Endothelial cell of umbilical vein (primary cell): ENCODE results near the gene NDRG2. TPM values are rescaled to one million over a fixed set of nuclear protein-coding genes. Genes with fewer than 3 reads are reported as not detected.

Experiments
- BruUV-seq: library from RNA; stranded (reverse); fragments of 400-500 nt; replicated peaks from 2 replicates; lab custom pipeline; 2021; lab: Mats Ljungman, UMichigan
- CTCF ChIA-PET: fragments of 300-600, 350-600 bp; sonication (Branson Sonifier 250); formaldehyde crosslinking; loops from one replicate; lab custom pipeline; 2021; ENCODE audit warnings: antibody characterized with exemption, inconsistent platforms; lab: Charles Lee
- POLR2A ChIA-PET: fragments of 300-600, 350-600 bp; sonication (Branson Sonifier 250); formaldehyde crosslinking; loops from one replicate; lab custom pipeline; 2021; ENCODE audit warnings: antibody characterized with exemption, inconsistent platforms; lab: Charles Lee
- DNase-seq: peaks from one replicate; pipeline ENCODE4 v3.0.0-alpha.2; 2011; ENCODE audit warnings: low read depth, low spot score
- FAIRE-seq: peaks from 2 replicates; lab custom pipeline; 2011; peaks lifted over from hg19 to GRCh38; lab: Jason Lieb, UNC
- H2AFZ ChIP-seq: 2 replicates; pipeline ENCODE4 v1.6.0; 2012; ENCODE audit warnings: low read depth, low read length, control low read depth, inconsistent platforms
- H3K27ac ChIP-seq: 2 replicates; pipeline ENCODE4 v1.5.1; 2011; ENCODE audit warnings: low read depth, mild to moderate bottlenecking, control low read depth, low read length, moderate library complexity; ENCODE audit not compliant: insufficient read depth
- H3K27me3 ChIP-seq, 2 experiments: 2 replicates each; pipeline versions ENCODE4 v1.6.0 to v1.6.1; 2011; ENCODE audit warnings: low read length in 2 of 2, mixed read lengths in 1 of 2; ENCODE audit not compliant: control insufficient read depth in 2 of 2, insufficient read depth in 2 of 2
- H3K36me3 ChIP-seq, 2 experiments: 2 replicates in 1 of 2; 3 replicates in 1 of 2; pipeline ENCODE4 v1.5.1; 2011; ENCODE audit warnings: low read length in 2 of 2, mild to moderate bottlenecking in 1 of 2, moderate library complexity in 1 of 2; ENCODE audit not compliant: control insufficient read depth in 2 of 2, insufficient read depth in 2 of 2; ENCODE audit errors: extremely low read depth in 1 of 2
- H3K4me1 ChIP-seq: 3 replicates; pipeline ENCODE4 v1.5.1; 2011; ENCODE audit warnings: mild to moderate bottlenecking, low read length; ENCODE audit not compliant: control insufficient read depth, insufficient read depth; ENCODE audit errors: extremely low read depth
- H3K4me2 ChIP-seq: 2 replicates; pipeline ENCODE4 v1.6.1; 2011; ENCODE audit warnings: low read length, control low read depth, mixed read lengths; ENCODE audit not compliant: insufficient read depth
- H3K4me3 ChIP-seq, 3 experiments: fragments of 200-600 bp in 1 of 3; sonication (generic), shearing (Covaris generic) in 1 of 3; replicated peaks in 1 of 3; 2 replicates each; pipeline ENCODE4 v1.5.1; 2011 to 2016; ENCODE audit warnings: control low read depth in 3 of 3, low read length in 3 of 3, mild to moderate bottlenecking in 2 of 3, inconsistent platforms in 1 of 3, low read depth in 1 of 3, moderate library complexity in 1 of 3; ENCODE audit not compliant: insufficient read depth in 1 of 3
- H3K79me2 ChIP-seq: 2 replicates; pipeline ENCODE4 v1.6.0; 2012; ENCODE audit warnings: low read length, inconsistent platforms; ENCODE audit not compliant: control insufficient read depth, insufficient read depth
- H3K9ac ChIP-seq: replicated peaks from 2 replicates; pipeline ENCODE3; 2011; ENCODE audit warnings: low read length, control low read depth; ENCODE audit not compliant: insufficient read depth; ENCODE audit errors: extremely low read depth
- H3K9me1 ChIP-seq: replicated peaks from 3 replicates; pipeline ENCODE4 v1.6.0; 2011; ENCODE audit warnings: mild to moderate bottlenecking, low read length; ENCODE audit not compliant: control insufficient read depth, insufficient read depth; ENCODE audit errors: extremely low read depth
- H3K9me3 ChIP-seq: replicated peaks from 2 replicates; pipeline ENCODE4 v1.5.1; 2012; ENCODE audit warnings: low read length, inconsistent platforms; ENCODE audit not compliant: control insufficient read depth, insufficient read depth
- H4K20me1 ChIP-seq: replicated peaks from 2 replicates; pipeline ENCODE3; 2011; ENCODE audit warnings: mild to moderate bottlenecking, low read length; ENCODE audit not compliant: control insufficient read depth, insufficient read depth; ENCODE audit errors: extremely low read depth
- CTCF ChIP-seq, 2 donors: IDR thresholded peaks; 1 replicate in 1 of 2; 2 replicates in 1 of 2; pipeline ENCODE4 v1.5.1; 2011; ENCODE audit warnings: low read length in 2 of 2, mild to moderate bottlenecking in 2 of 2, moderate library complexity in 2 of 2, control low read depth in 1 of 2, inconsistent platforms in 1 of 2, low read depth in 1 of 2; ENCODE audit not compliant: insufficient read depth in 1 of 2; ENCODE audit errors: extremely low read depth in 1 of 2
- EZH2 ChIP-seq: IDR thresholded peaks from 2 replicates; pipeline ENCODE4 v1.6.1; 2012; ENCODE audit warnings: borderline replicate concordance, low read depth, mild to moderate bottlenecking, moderate library complexity, low read length, inconsistent platforms; ENCODE audit not compliant: severe bottlenecking
- GATA2 ChIP-seq: IDR thresholded peaks from 2 replicates; pipeline ENCODE4 v1.7.0; 2011; ENCODE audit warnings: low read depth, mild to moderate bottlenecking, moderate library complexity, mixed read lengths, low read length; ENCODE audit not compliant: insufficient read length, insufficient read depth
- MAX ChIP-seq: IDR thresholded peaks from 2 replicates; pipeline ENCODE4 v1.6.1; 2011; ENCODE audit not compliant: insufficient read depth, insufficient read length
- POLR2A ChIP-seq: IDR thresholded peaks from 2 replicates; pipeline ENCODE4 v1.6.1; 2012; ENCODE audit warnings: low read depth, mild to moderate bottlenecking, control low read depth, low read length
- POLR2AphosphoS5 ChIP-seq: IDR thresholded peaks from 2 replicates; pipeline ENCODE4 v1.6.1; 2012; ENCODE audit warnings: low read depth, mild to moderate bottlenecking, control low read depth, low read length, moderate library complexity; ENCODE audit not compliant: insufficient read depth
- dilution Hi-C: fragments of 300-500 bp; cut with MboI; formaldehyde crosslinking; loops from one replicate; pipeline ENCODE4 v1.15.0; 2019; ENCODE audit warnings: low sequenced_read_pairs; ENCODE audit not compliant: extremely low pct_ligation_motif_present
- intact Hi-C: fragments of 100-400 bp; cut with micrococcal nuclease; formaldehyde crosslinking; loops from one replicate; pipeline ENCODE4 v1.10.0; 2022
- polyA plus RNA-seq, 4 experiments: library from polyadenylated mRNA; depleted of rRNA in 3 of 4; stranded (reverse) in 3 of 4; unstranded in 1 of 4; fragments of >200 nt; gene quantifications; 2 replicates each; pipeline versions ENCODE4 v1.2.1 to v1.2.3, GENCODE V29; 2011 to 2012; ENCODE audit warnings: missing spikeins in 1 of 4
- total RNA-seq: library from RNA; stranded (reverse); gene quantifications from 2 replicates; pipeline ENCODE4 v1.2.3, GENCODE V29; 2021

Gene NDRG2
- total and polyA plus RNA-seq, 2 donors (not counting 3 experiments of a cell fraction or from before 2014, with no cell fraction given), result 0.54 TPM; not detected in 1

GRCh38 chr14:21068521-21069387, 43.9 kb upstream of the NDRG2 start:
- dilution Hi-C loops, result no loop called here
- DNase-seq, result peak; percentile 52

More at GRCh38 chr14:21068521-21069387, 43.9 kb upstream of the NDRG2 start:
- CTCF ChIA-PET, result interaction anchor here (0.6 to 4.3 kb wide), 20 partner anchors 10 to 68 kb away, joined by 3 to 203 read pairs (median 5); partner anchors contain the start of genes TMEM253 and ZNF219
- H3K36me3 ChIP-seq, result peaks cover 0 to 2% of the 10 kb centered on the region in 2 experiments
- intact Hi-C loops, result loop anchor here (1.0 kb wide), 4 partner anchors 24 to 68 kb away; no protein-coding TSS in a partner anchor
- no peak overlapping the region for H3K4me2 ChIP-seq
- BruUV-seq, result no TSS peak
- no peak overlapping the region for H3K9ac ChIP-seq
- TF ChIP-seq POLR2AphosphoS5 (no peak), GATA2 (no peak), EZH2 (peak; percentile 99), MAX (no peak), CTCF (IDR thresholded peaks at IDR 0.05; ENCODE audit: extremely low read depth in 1 of 2, insufficient read depth in 1 of 2, low read depth in 1 of 2, low read length in 2 of 2) (peak; percentile 58 to 63), POLR2A (no peak)
- H3K27me3 ChIP-seq, result peaks cover 21 to 44% of the 10 kb centered on the region in 2 experiments
- POLR2A ChIA-PET, result interaction anchor here (0.7 kb wide), 1 partner anchor 36 kb away, joined by 5 read pairs; no protein-coding TSS in a partner anchor
- FAIRE-seq, result peak; percentile 53
- no peak overlapping the region for H3K27ac ChIP-seq
- no peak overlapping the region for H2AFZ ChIP-seq
- no peaks in the 10 kb centered on the region for H3K9me1 ChIP-seq
- no peaks in the 10 kb centered on the region for H3K9me3 ChIP-seq
- no peak overlapping the region for H3K4me3 ChIP-seq
- H3K4me1 ChIP-seq, result peaks cover 10% of the 10 kb centered on the region
- no peaks in the 10 kb centered on the region for H4K20me1 ChIP-seq
- H3K79me2 ChIP-seq, result no peaks in the 10 kb centered on the region
